B cell (primary cell): ENCODE measurements around the gene METAP2. TPM values are rescaled to one million over a fixed set of nuclear protein-coding genes. Genes with fewer than 3 reads are reported as not detected.

ENCODE experiments used
- ATAC-seq: fragments of 200-7000 bp; cut with Tn5 transposase; one replicate; pipeline ENCODE4 v1.10.0; 2021; ENCODE audit warnings: low read depth, mild to moderate bottlenecking, moderate number of reproducible peaks, moderate library complexity
- CTCF ChIA-PET: fragments of 350-600 bp; sonication (Branson Sonifier 250); formaldehyde crosslinking; loops from one replicate; lab custom pipeline; 2021; ENCODE audit warnings: antibody characterized with exemption, inconsistent platforms; lab: Charles Lee
- POLR2A ChIA-PET: fragments of 350-600 bp; sonication (Branson Sonifier 250); formaldehyde crosslinking; loops from one replicate; lab custom pipeline; 2021; ENCODE audit warnings: antibody characterized with exemption; lab: Charles Lee
- DNase-seq: peaks from one replicate; pipeline ENCODE4 v3.0.0; 2013
- H2AFZ ChIP-seq: 2 replicates; pipeline ENCODE4 v1.6.1; 2012; ENCODE audit warnings: mild to moderate bottlenecking, low read depth, low read length; ENCODE audit not compliant: insufficient read depth, poor library complexity, severe bottlenecking
- H3K27ac ChIP-seq, 2 donors: 1 replicate in 1 of 2; 2 replicates in 1 of 2; pipeline ENCODE4 v1.5.1; 2012 to 2013; ENCODE audit warnings: low read length in 2 of 2, mild to moderate bottlenecking in 2 of 2, moderate library complexity in 1 of 2
- H3K27me3 ChIP-seq, 4 experiments: fragments of 200-600 bp in 1 of 4; sonication (generic) in 1 of 4; replicated peaks in 1 of 4; 1 replicate in 2 of 4; 2 replicates in 2 of 4; pipeline versions ENCODE4 v1.6.1 to v1.7.0; 2013 to 2016; ENCODE audit warnings: low read length in 3 of 4, mild to moderate bottlenecking in 2 of 4, mixed read lengths in 1 of 4, moderate library complexity in 1 of 4; ENCODE audit not compliant: insufficient read depth in 4 of 4, control insufficient read depth in 3 of 4; ENCODE audit errors: control extremely low read depth in 1 of 4
- H3K36me3 ChIP-seq, 2 experiments: replicated peaks in 1 of 2; 1 replicate in 1 of 2; 2 replicates in 1 of 2; pipeline versions ENCODE4 v1.6.1 to v1.7.1; 2013; ENCODE audit warnings: low read length in 1 of 2; ENCODE audit not compliant: insufficient read depth in 2 of 2, control insufficient read depth in 1 of 2; ENCODE audit errors: control extremely low read depth in 1 of 2, extremely low read depth in 1 of 2
- H3K4me1 ChIP-seq, 2 donors: fragments of 200-600 bp in 1 of 2; sonication (generic) in 1 of 2; 1 replicate in 1 of 2; 2 replicates in 1 of 2; pipeline versions ENCODE4 v1.5.1 to v1.6.1; 2013 to 2017; ENCODE audit warnings: low read length in 2 of 2; ENCODE audit not compliant: control insufficient read depth in 2 of 2, insufficient read depth in 2 of 2
- H3K4me2 ChIP-seq: replicated peaks from 2 replicates; pipeline ENCODE3; 2012; ENCODE audit warnings: mild to moderate bottlenecking, low read depth, low read length; ENCODE audit not compliant: poor library complexity, severe bottlenecking
- H3K4me3 ChIP-seq, 5 experiments: fragments of 200-600 bp in 1 of 5; sonication (generic) in 1 of 5; 1 replicate in 3 of 5; 2 replicates in 2 of 5; pipeline versions ENCODE4 v1.5.1 to v1.7.0; 2011 to 2016; ENCODE audit warnings: low read length in 4 of 5, mild to moderate bottlenecking in 4 of 5, low read depth in 2 of 5, control low read depth in 1 of 5, moderate library complexity in 1 of 5; ENCODE audit not compliant: insufficient read depth in 1 of 5; ENCODE audit errors: control extremely low read depth in 1 of 5, extremely low read depth in 1 of 5
- H3K79me2 ChIP-seq: fragments of 200-600 bp; sonication (generic); one replicate; pipeline ENCODE4 v1.6.0; 2016; ENCODE audit warnings: low read length; ENCODE audit not compliant: control insufficient read depth, insufficient read depth
- H3K9ac ChIP-seq: fragments of 200-600 bp; sonication (generic); 2 replicates; pipeline ENCODE4 v1.6.1; 2017; ENCODE audit warnings: mild to moderate bottlenecking, low read length, moderate library complexity
- H3K9me3 ChIP-seq, 3 donors: one replicate each; pipeline versions ENCODE4 v1.6.1 to v1.7.1; 2013; ENCODE audit warnings: low read length in 2 of 3; ENCODE audit not compliant: control insufficient read depth in 2 of 3, insufficient read depth in 1 of 3; ENCODE audit errors: control extremely low read depth in 1 of 3
- H4K20me1 ChIP-seq: 2 replicates; pipeline ENCODE4 v1.6.0; 2012; ENCODE audit warnings: mild to moderate bottlenecking, low read length; ENCODE audit not compliant: insufficient read depth, control insufficient read depth, poor library complexity, severe bottlenecking
- H3K27ac Mint-ChIP-seq: one replicate; pipeline ENCODE4 v1.8.0; 2021; ENCODE audit warnings: mixed read lengths
- H3K27me3 Mint-ChIP-seq: one replicate; pipeline ENCODE4 v1.8.0; 2021; ENCODE audit warnings: mixed read lengths
- H3K4me1 Mint-ChIP-seq: one replicate; pipeline ENCODE4 v1.8.0; 2021; ENCODE audit warnings: mixed read lengths
- H3K4me3 Mint-ChIP-seq: one replicate; pipeline ENCODE4 v1.8.0; 2021; ENCODE audit warnings: mixed read lengths
- H3K9me3 Mint-ChIP-seq: one replicate; pipeline ENCODE4 v1.8.0; 2022; ENCODE audit warnings: mixed read lengths; ENCODE audit not compliant: insufficient read depth
- CTCF ChIP-seq: fragments of 200-600 bp; IDR thresholded peaks from one replicate; pipeline ENCODE4 v1.8.0; 2022; ENCODE audit warnings: antibody characterized with exemption, mild to moderate bottlenecking
- EZH2 ChIP-seq: IDR thresholded peaks from 2 replicates; pipeline ENCODE4 v1.6.1; 2012; ENCODE audit warnings: borderline replicate concordance, low read depth, mild to moderate bottlenecking, moderate library complexity, low read length; ENCODE audit not compliant: insufficient read depth, poor library complexity, severe bottlenecking
- WGBS: methylation state at CpG from one replicate; pipeline ENCODE4 v1.1.5; 2013; ENCODE audit warnings: missing lambda C conversion rate; ENCODE audit not compliant: insufficient coverage; 5-methylcytosine and 5-hydroxymethylcytosine counted together
- intact Hi-C: fragments of 100-400 bp; cut with micrococcal nuclease; formaldehyde crosslinking; loops from one replicate; pipeline ENCODE4 v1.10.0; 2022
- polyA plus RNA-seq: library from polyadenylated mRNA; depleted of rRNA; stranded (reverse); fragments of >200 nt; gene quantifications from 2 replicates; pipeline ENCODE4 v1.2.3, GENCODE V29; 2012
- total RNA-seq, 2 donors: library from RNA; stranded (reverse); fragments of 120-200 nt in 1 of 2; gene quantifications; 1 replicate in 1 of 2; 2 replicates in 1 of 2; pipeline versions ENCODE4 v1.2.3 to v1.2.4, GENCODE V29; 2013 to 2022

METAP2 gene
- total and polyA plus RNA-seq, 2 donors (not counting 1 experiment from before 2014, with no cell fraction given): 15.3 to 49.9 TPM

- peak overlapping the region; percentile 89 for H3K9ac ChIP-seq
- POLR2A ChIA-PET: no interaction called here
- H3K27ac Mint-ChIP-seq: peak overlapping the region; percentile 85
- 8% methylated on average over 94 of the region's 98 CpGs for WGBS
- DNase-seq (peak; percentile 87), ATAC-seq (peak; percentile 91)
- H3K27ac ChIP-seq: peak overlapping the region; percentile 73 to 78
- H2AFZ ChIP-seq: peak overlapping the region; percentile 98
- no peak for TF ChIP-seq EZH2
- TF ChIP-seq CTCF: no peak
- peaks cover 0 to 8% (median 1%) of the 10 kb centered on the region in 3 donors for H3K9me3 ChIP-seq
- H3K27me3 ChIP-seq: peaks cover 0 to 7% (median 0%) of the 10 kb centered on the region in 4 experiments
- peak overlapping the region; percentile 52 to 91 (median 81) for H3K4me3 ChIP-seq
- CTCF ChIA-PET: interaction anchor here (0.6 to 1.7 kb wide), 3 partner anchors 14 to 348 kb away, joined by 3 to 9 read pairs (median 3); no protein-coding TSS in a partner anchor
- intact Hi-C loops: loop anchor here (1.0 to 10.0 kb wide), 5 partner anchors 26 to 1871 kb away; partner anchors contain the start of genes CRADD, METAP2 and SNRPF
- H3K9me3 Mint-ChIP-seq: no peaks in the 10 kb centered on the region
- no peaks in the 10 kb centered on the region for H3K36me3 ChIP-seq
- H3K4me2 ChIP-seq: peak overlapping the region; percentile 94
- H3K27me3 Mint-ChIP-seq: peaks cover 6% of the 10 kb centered on the region
- no peaks in the 10 kb centered on the region for H3K79me2 ChIP-seq
- peaks cover 12 to 13% of the 10 kb centered on the region in 2 donors for H3K4me1 ChIP-seq
- H4K20me1 ChIP-seq: no peaks in the 10 kb centered on the region
- peaks cover 25% of the 10 kb centered on the region for H3K4me1 Mint-ChIP-seq
- H3K4me3 Mint-ChIP-seq: peak overlapping the region; percentile 92
Observed at GRCh38 chr12:95548539-95549391, 74.8 kb downstream of the METAP2 start.
